Fibroblast of pulmonary artery (primary cell): ENCODE data around the gene PHF21A.

Experiments used
- DNase-seq: peaks from one replicate; pipeline ENCODE4 v3.0.0-alpha.2; 2010; ENCODE audit warnings: low read depth
- H3K4me3 ChIP-seq: replicated peaks from 2 replicates; pipeline ENCODE4 v1.5.1; 2011; ENCODE audit warnings: low read depth, mild to moderate bottlenecking, control low read depth, low read length, moderate library complexity
- CTCF ChIP-seq: IDR thresholded peaks from 2 replicates; pipeline ENCODE4 v1.5.1; 2011; ENCODE audit warnings: mild to moderate bottlenecking, control low read depth, low read length, inconsistent platforms; ENCODE audit errors: missing control alignments

Gene PHF21A

GRCh38 chr11:46149342-46149741, 28.1 kb upstream of the PHF21A start:
- no peak overlapping the region for H3K4me3 ChIP-seq
- no peak for TF ChIP-seq CTCF
- no peak for DNase-seq

- no peak for DNase-seq
- no peak overlapping the region for H3K4me3 ChIP-seq
- TF ChIP-seq CTCF = no peak
These were observed 23.5 kb upstream of the PHF21A start for GRCh38 chr11:46144741-46145140.

- no peak overlapping the region for H3K4me3 ChIP-seq
- no peak for DNase-seq
- no peak for TF ChIP-seq CTCF
These were observed 22.0 kb upstream of the PHF21A start for GRCh38 chr11:46143049-46143806.

GRCh38 chr11:46142561-46142960, 21.3 kb upstream of the PHF21A start:
- no peak overlapping the region for H3K4me3 ChIP-seq
- TF ChIP-seq CTCF = no peak
- DNase-seq = no peak

- no peak for DNase-seq
- H3K4me3 ChIP-seq = no peak overlapping the region
- no peak for TF ChIP-seq CTCF
These were observed 20.3 kb upstream of the PHF21A start for GRCh38 chr11:46141597-46141996.

GRCh38 chr11:46134540-46134939, 13.3 kb upstream of the PHF21A start:
- no peak overlapping the region for H3K4me3 ChIP-seq
- TF ChIP-seq CTCF = no peak
- no peak for DNase-seq

GRCh38 chr11:46134061-46134460, 12.8 kb upstream of the PHF21A start:
- no peak for TF ChIP-seq CTCF
- no peak for DNase-seq
- no peak overlapping the region for H3K4me3 ChIP-seq
